WTC11 (cell line): Measurements from ENCODE around the gene TRIM74.
"Not testable (repeated sequence)": the region's sequence is repeated elsewhere in the genome, so short reads cannot be mapped to it uniquely, and the experiment has no call there.

Experiments
- CTCF ChIP-seq: fragments of 200-600 bp; IDR thresholded peaks from 2 replicates; pipeline ENCODE4 v1.8.0; 2022; ENCODE audit warnings: antibody characterized with exemption
- FOXP4 ChIP-seq: sonication (generic); formaldehyde crosslinking; IDR thresholded peaks from 2 replicates; pipeline ENCODE4 v1.8.0; 2022; ENCODE audit warnings: mild to moderate bottlenecking, missing genetic modification reagents
- NR3C1 ChIP-seq: sonication (generic); formaldehyde crosslinking; conservative IDR thresholded peaks from 2 replicates; pipeline ENCODE4 v1.8.1; 2023; ENCODE audit warnings: low read depth, mild to moderate bottlenecking, missing genetic modification reagents
- ZNF121 ChIP-seq: sonication (generic); formaldehyde crosslinking; IDR thresholded peaks from 2 replicates; pipeline ENCODE4 v1.8.0; 2023; ENCODE audit warnings: missing genetic modification reagents

- not testable (repeated sequence) for TF ChIP-seq CTCF; ZNF121 (CRISPR knock-in tag); FOXP4 (CRISPR knock-in tag); NR3C1
Measured at GRCh38 chr7:72954563-72955198, 14.6 kb downstream of the TRIM74 start.
